GM12878 (cell line): Measurements from ENCODE around the gene ZNF780A.
"Not testable (repeated sequence)": the region's sequence is repeated elsewhere in the genome, so short reads cannot be mapped to it uniquely, and the experiment has no call there.

Experiments
- BACH1 ChIP-seq: fragments of 450-650 bp; IDR thresholded peaks from 2 replicates; pipeline ENCODE4 v1.6.1; 2017; ENCODE audit warnings: mild to moderate bottlenecking, borderline replicate concordance
- E2F4 ChIP-seq: IDR thresholded peaks from 2 replicates; pipeline ENCODE4 v1.6.1; 2012; ENCODE audit warnings: low read depth, low read length, improper control_type of control experiment
- EP300 ChIP-seq, 2 experiments: fragments of 150-350 bp in 1 of 2; IDR thresholded peaks; 2 replicates each; pipeline ENCODE4 v1.6.1; 2011 to 2012; ENCODE audit warnings: low read depth in 2 of 2, low read length in 2 of 2, borderline replicate concordance in 1 of 2, improper control_type of control experiment in 1 of 2, inconsistent platforms in 1 of 2; ENCODE audit not compliant: control insufficient read depth in 1 of 2
- FOS ChIP-seq: IDR thresholded peaks from 3 replicates; pipeline ENCODE4 v1.6.1; 2011; ENCODE audit warnings: borderline replicate concordance; ENCODE audit not compliant: insufficient read length; ENCODE audit errors: extremely low read depth
- RCOR1 ChIP-seq: conservative IDR thresholded peaks from 2 replicates; pipeline ENCODE4 v1.6.1; 2012; ENCODE audit warnings: low read depth, low read length, improper control_type of control experiment
- RELB ChIP-seq: fragments of 450-650 bp; IDR thresholded peaks from 2 replicates; pipeline ENCODE4 v1.6.1; 2017; ENCODE audit warnings: low read depth, mild to moderate bottlenecking, moderate library complexity
- SMC3 ChIP-seq: IDR thresholded peaks from 2 replicates; pipeline ENCODE4 v1.6.1; 2011; ENCODE audit warnings: low read length, improper control_type of control experiment, borderline replicate concordance
- SREBF2 ChIP-seq: IDR thresholded peaks from 2 replicates; pipeline ENCODE4 v1.6.1; 2012; ENCODE audit warnings: mild to moderate bottlenecking, low read length
- YY1 ChIP-seq: IDR thresholded peaks from 2 replicates; pipeline ENCODE4 v1.6.1; 2011; ENCODE audit warnings: low read depth, mild to moderate bottlenecking, low read length
- ZBTB33 ChIP-seq: fragments of 450-650 bp; IDR thresholded peaks from 2 replicates; pipeline ENCODE4 v1.6.1; 2017; ENCODE audit warnings: mild to moderate bottlenecking
- TF ChIP-seq, protein P1 (sequence below): fragments of 150-350 bp; IDR thresholded peaks from 2 replicates; pipeline ENCODE4 v1.6.1; 2016; ENCODE audit warnings: low read depth, low read length
- TF ChIP-seq, protein P2 (sequence below), 3 experiments: IDR thresholded peaks in 2 of 3; conservative IDR thresholded peaks in 1 of 3; 2 replicates each; pipeline ENCODE4 v1.5.1; 2011; ENCODE audit warnings: low read depth in 3 of 3, low read length in 3 of 3, mild to moderate bottlenecking in 3 of 3, control low read depth in 2 of 3, moderate library complexity in 2 of 3, inconsistent platforms in 1 of 3, mixed read lengths in 1 of 3; ENCODE audit not compliant: control insufficient read depth in 2 of 3, insufficient read depth in 1 of 3; ENCODE audit errors: extremely low read depth in 1 of 3

GRCh38 chr19:40041718-40042117 is 49.0 kb downstream of the ZNF780A start:
- TF ChIP-seq E2F4; EP300 (IDR thresholded peaks at IDR 0.05; ENCODE audit: borderline replicate concordance in 1 of 2, control insufficient read depth in 1 of 2, low read depth in 2 of 2, low read length in 2 of 2); SMC3; YY1; SREBF2; FOS; ZBTB33; RCOR1; BACH1; RELB: not testable (repeated sequence)
- TF ChIP-seq, protein P1, sequence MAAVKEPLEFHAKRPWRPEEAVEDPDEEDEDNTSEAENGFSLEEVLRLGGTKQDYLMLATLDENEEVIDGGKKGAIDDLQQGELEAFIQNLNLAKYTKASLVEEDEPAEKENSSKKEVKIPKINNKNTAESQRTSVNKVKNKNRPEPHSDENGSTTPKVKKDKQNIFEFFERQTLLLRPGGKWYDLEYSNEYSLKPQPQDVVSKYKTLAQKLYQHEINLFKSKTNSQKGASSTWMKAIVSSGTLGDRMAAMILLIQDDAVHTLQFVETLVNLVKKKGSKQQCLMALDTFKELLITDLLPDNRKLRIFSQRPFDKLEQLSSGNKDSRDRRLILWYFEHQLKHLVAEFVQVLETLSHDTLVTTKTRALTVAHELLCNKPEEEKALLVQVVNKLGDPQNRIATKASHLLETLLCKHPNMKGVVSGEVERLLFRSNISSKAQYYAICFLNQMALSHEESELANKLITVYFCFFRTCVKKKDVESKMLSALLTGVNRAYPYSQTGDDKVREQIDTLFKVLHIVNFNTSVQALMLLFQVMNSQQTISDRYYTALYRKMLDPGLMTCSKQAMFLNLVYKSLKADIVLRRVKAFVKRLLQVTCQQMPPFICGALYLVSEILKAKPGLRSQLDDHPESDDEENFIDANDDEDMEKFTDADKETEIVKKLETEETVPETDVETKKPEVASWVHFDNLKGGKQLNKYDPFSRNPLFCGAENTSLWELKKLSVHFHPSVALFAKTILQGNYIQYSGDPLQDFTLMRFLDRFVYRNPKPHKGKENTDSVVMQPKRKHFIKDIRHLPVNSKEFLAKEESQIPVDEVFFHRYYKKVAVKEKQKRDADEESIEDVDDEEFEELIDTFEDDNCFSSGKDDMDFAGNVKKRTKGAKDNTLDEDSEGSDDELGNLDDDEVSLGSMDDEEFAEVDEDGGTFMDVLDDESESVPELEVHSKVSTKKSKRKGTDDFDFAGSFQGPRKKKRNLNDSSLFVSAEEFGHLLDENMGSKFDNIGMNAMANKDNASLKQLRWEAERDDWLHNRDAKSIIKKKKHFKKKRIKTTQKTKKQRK: not testable (repeated sequence)
- TF ChIP-seq, protein P2, sequence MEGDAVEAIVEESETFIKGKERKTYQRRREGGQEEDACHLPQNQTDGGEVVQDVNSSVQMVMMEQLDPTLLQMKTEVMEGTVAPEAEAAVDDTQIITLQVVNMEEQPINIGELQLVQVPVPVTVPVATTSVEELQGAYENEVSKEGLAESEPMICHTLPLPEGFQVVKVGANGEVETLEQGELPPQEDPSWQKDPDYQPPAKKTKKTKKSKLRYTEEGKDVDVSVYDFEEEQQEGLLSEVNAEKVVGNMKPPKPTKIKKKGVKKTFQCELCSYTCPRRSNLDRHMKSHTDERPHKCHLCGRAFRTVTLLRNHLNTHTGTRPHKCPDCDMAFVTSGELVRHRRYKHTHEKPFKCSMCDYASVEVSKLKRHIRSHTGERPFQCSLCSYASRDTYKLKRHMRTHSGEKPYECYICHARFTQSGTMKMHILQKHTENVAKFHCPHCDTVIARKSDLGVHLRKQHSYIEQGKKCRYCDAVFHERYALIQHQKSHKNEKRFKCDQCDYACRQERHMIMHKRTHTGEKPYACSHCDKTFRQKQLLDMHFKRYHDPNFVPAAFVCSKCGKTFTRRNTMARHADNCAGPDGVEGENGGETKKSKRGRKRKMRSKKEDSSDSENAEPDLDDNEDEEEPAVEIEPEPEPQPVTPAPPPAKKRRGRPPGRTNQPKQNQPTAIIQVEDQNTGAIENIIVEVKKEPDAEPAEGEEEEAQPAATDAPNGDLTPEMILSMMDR (IDR thresholded peaks at IDR 0.05 in 2 of 3, conservative IDR thresholded peaks at IDR 0.05 in 1 of 3; ENCODE audit: control insufficient read depth in 2 of 3, extremely low read depth in 1 of 3, insufficient read depth in 1 of 3, low read depth in 3 of 3, low read length in 3 of 3): not testable (repeated sequence)
